ENCODE data around the gene GPR17.

The GPR17 gene

GRCh38 chr2:127630096-127630863 lies 15.7 kb upstream of the GPR17 start:
- DNase-seq, result no peak

- no peak for DNase-seq
Observed at GRCh38 chr2:127630864-127631540, 15.0 kb upstream of the GPR17 start.

- no peak for DNase-seq
Observed at GRCh38 chr2:127631541-127631996, 14.4 kb upstream of the GPR17 start.

- DNase-seq, result no peak
Observed at GRCh38 chr2:127631997-127632581, 13.9 kb upstream of the GPR17 start.

- DNase-seq, result no peak
Observed at GRCh38 chr2:127632592-127633489, 13.1 kb upstream of the GPR17 start.

GRCh38 chr2:127633556-127634065 lies 12.3 kb upstream of the GPR17 start:
- DNase-seq, result no peak

GRCh38 chr2:127634066-127634617 lies 11.8 kb upstream of the GPR17 start:
- DNase-seq, result no peak

- no peak for DNase-seq
Observed at GRCh38 chr2:127634626-127635379, 11.2 kb upstream of the GPR17 start.

- DNase-seq, result no peak
Observed at GRCh38 chr2:127635380-127636237, 10.3 kb upstream of the GPR17 start.

GRCh38 chr2:127636248-127637235 lies 9.4 kb upstream of the GPR17 start:
- DNase-seq, result no peak

GRCh38 chr2:127637236-127637630 lies 8.7 kb upstream of the GPR17 start:
- DNase-seq, result no peak

- DNase-seq, result no peak
Observed at GRCh38 chr2:127637725-127638252, 8.2 kb upstream of the GPR17 start.

- no peak for DNase-seq
Observed at GRCh38 chr2:127638361-127639110, 7.4 kb upstream of the GPR17 start.

- DNase-seq, result no peak
Observed at GRCh38 chr2:127639111-127639474, 6.9 kb upstream of the GPR17 start.

GRCh38 chr2:127640082-127641072 lies 5.6 kb upstream of the GPR17 start:
- no peak for DNase-seq

GRCh38 chr2:127641133-127641532 lies 4.8 kb upstream of the GPR17 start:
- no peak for DNase-seq
